Neural cell (in vitro differentiated cells): Measurements from ENCODE around the gene LIMK1. TPM values are rescaled to one million over a fixed set of nuclear protein-coding genes. Genes with fewer than 3 reads are reported as not detected.

Experiments used
- H2AFZ ChIP-seq: fragments of 200-600, 300-800 bp; sonication (generic), shearing (Covaris generic); 2 replicates; pipeline ENCODE4 v1.6.0; 2014; ENCODE audit warnings: low read depth, mild to moderate bottlenecking, antibody characterized with exemption, low read length, moderate library complexity
- H3F3A ChIP-seq: fragments of 200-600 bp; shearing (Covaris generic); 2 replicates; pipeline ENCODE4 v1.6.1; 2016; ENCODE audit warnings: mild to moderate bottlenecking, moderate library complexity, mixed read lengths, antibody characterized with exemption, low read length; ENCODE audit not compliant: insufficient read depth, poor library complexity, severe bottlenecking
- H3K27ac ChIP-seq: fragments of 200-600, 300-800 bp; sonication (generic), shearing (Covaris generic); 2 replicates; pipeline ENCODE4 v1.5.1; 2014; ENCODE audit warnings: mild to moderate bottlenecking, low read length, moderate library complexity
- H3K27me3 ChIP-seq: fragments of 300-800, 200-600 bp; sonication (generic), shearing (Covaris generic); 2 replicates; pipeline ENCODE4 v1.6.0; 2014; ENCODE audit warnings: mild to moderate bottlenecking, low read depth, low read length, moderate library complexity; ENCODE audit not compliant: insufficient read depth
- H3K36me3 ChIP-seq: fragments of 300-800, 200-600 bp; sonication (generic), shearing (Covaris generic); 2 replicates; pipeline ENCODE4 v1.5.1; 2014; ENCODE audit warnings: mild to moderate bottlenecking, antibody characterized with exemption, low read length, moderate library complexity; ENCODE audit not compliant: insufficient read depth
- H3K4me2 ChIP-seq: fragments of 300-800, 200-600 bp; sonication (generic), shearing (Covaris generic); 2 replicates; pipeline ENCODE4 v1.6.0; 2014; ENCODE audit warnings: mild to moderate bottlenecking, low read length
- H3K4me3 ChIP-seq: fragments of 300-800, 200-600 bp; sonication (generic), shearing (Covaris generic); 2 replicates; pipeline ENCODE4 v1.5.1; 2014; ENCODE audit warnings: mild to moderate bottlenecking, low read length, moderate library complexity
- H3K79me2 ChIP-seq: fragments of 200-600 bp; shearing (Covaris generic); replicated peaks from 2 replicates; pipeline ENCODE4 v1.6.0; 2014; ENCODE audit warnings: mild to moderate bottlenecking, low read length, moderate library complexity; ENCODE audit not compliant: insufficient read depth
- H3K9ac ChIP-seq: fragments of 300-800, 200-600 bp; sonication (generic), shearing (Covaris generic); 2 replicates; pipeline ENCODE4 v1.6.1; 2016; ENCODE audit warnings: mild to moderate bottlenecking, low read length, mixed read lengths
- H3K9me2 ChIP-seq: fragments of 200-600 bp; shearing (Covaris generic); 2 replicates; pipeline ENCODE4 v1.6.1; 2016; ENCODE audit warnings: mild to moderate bottlenecking, low read length, mixed read lengths; ENCODE audit not compliant: insufficient read depth
- H3K9me3 ChIP-seq: fragments of 200-600, 300-800 bp; sonication (generic), shearing (Covaris generic); 2 replicates; pipeline ENCODE4 v1.6.1; 2016; ENCODE audit warnings: mild to moderate bottlenecking, mixed run types, low read length, moderate library complexity, mixed read lengths
- H4K20me1 ChIP-seq: fragments of 200-600 bp; shearing (Covaris generic); 2 replicates; pipeline ENCODE4 v1.6.1; 2016; ENCODE audit warnings: mild to moderate bottlenecking, mixed run types; ENCODE audit not compliant: insufficient read depth
- EP300 ChIP-seq: fragments of 450-650 bp; conservative IDR thresholded peaks from 2 replicates; pipeline ENCODE4 v1.6.1; 2014; ENCODE audit warnings: antibody characterized with exemption, mild to moderate bottlenecking, moderate library complexity; ENCODE audit not compliant: poor library complexity, severe bottlenecking
- EZH2 ChIP-seq: fragments of 200-600, 300-800 bp; shearing (Covaris generic), sonication (generic); IDR thresholded peaks from 2 replicates; pipeline ENCODE4 v1.6.1; 2014; ENCODE audit warnings: antibody characterized with exemption, low read length, borderline replicate concordance, mild to moderate bottlenecking; ENCODE audit not compliant: insufficient read depth, poor library complexity, severe bottlenecking
- MXI1 ChIP-seq: fragments of 450-650 bp; conservative IDR thresholded peaks from 2 replicates; pipeline ENCODE4 v1.6.1; 2014; ENCODE audit warnings: antibody characterized with exemption, mild to moderate bottlenecking; ENCODE audit not compliant: poor library complexity, severe bottlenecking
- POLR2AphosphoS5 ChIP-seq: IDR thresholded peaks from 2 replicates; pipeline ENCODE4 v1.6.1; 2012
- RAD21 ChIP-seq: fragments of 450-650 bp; conservative IDR thresholded peaks from 2 replicates; pipeline ENCODE4 v1.6.1; 2014; ENCODE audit warnings: antibody characterized with exemption, mild to moderate bottlenecking, moderate library complexity
- SMC3 ChIP-seq: fragments of 450-650 bp; conservative IDR thresholded peaks from 2 replicates; pipeline ENCODE4 v1.6.1; 2014; ENCODE audit warnings: antibody characterized with exemption, mild to moderate bottlenecking, moderate library complexity; ENCODE audit not compliant: poor library complexity
- TAF1 ChIP-seq: IDR thresholded peaks from 2 replicates; pipeline ENCODE4 v1.6.1; 2012; ENCODE audit warnings: low read depth
- polyA plus RNA-seq: library from polyadenylated mRNA; depleted of rRNA; stranded (reverse); fragments of >200 nt; gene quantifications from 2 replicates; pipeline ENCODE4 v1.2.3, GENCODE V29; 2014
- TF ChIP-seq, protein P1 (sequence below): IDR thresholded peaks from 2 replicates; pipeline ENCODE4 v1.6.1; 2012; ENCODE audit warnings: borderline replicate concordance
- TF ChIP-seq, protein P2 (sequence below): fragments of 450-650 bp; IDR thresholded peaks from 2 replicates; pipeline ENCODE4 v1.5.1; 2014; ENCODE audit warnings: antibody characterized with exemption, mild to moderate bottlenecking, moderate library complexity; ENCODE audit not compliant: poor library complexity, severe bottlenecking

Gene LIMK1
- polyA plus RNA-seq, 1 donor from 2014 or later, result 21.1 TPM

DNA sequence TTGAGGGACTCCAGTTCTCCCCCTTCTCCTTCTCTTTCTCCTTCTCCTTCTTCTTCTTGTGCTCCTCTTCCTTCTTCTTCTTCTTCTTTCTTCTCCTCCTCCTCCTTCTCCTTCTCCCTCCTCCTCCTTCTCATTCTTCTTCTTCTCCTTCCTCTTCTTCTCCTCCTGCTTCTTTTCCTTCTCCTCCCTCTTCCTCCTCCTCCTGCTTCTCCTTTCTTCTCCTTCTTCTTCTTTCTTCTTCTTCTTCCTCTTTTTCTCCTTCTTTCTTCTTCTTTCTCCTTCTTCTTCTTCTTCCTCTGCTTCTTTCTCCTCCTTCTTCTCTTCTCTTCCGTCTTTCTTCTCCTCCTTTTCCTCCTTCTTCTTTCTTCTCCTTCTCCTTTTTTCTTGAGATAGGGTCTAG is 25.6 kb upstream of the LIMK1 start (continued):
- no peak for TF ChIP-seq TAF1
- TF ChIP-seq EZH2, result no peak
- no peak for TF ChIP-seq EP300

DNA sequence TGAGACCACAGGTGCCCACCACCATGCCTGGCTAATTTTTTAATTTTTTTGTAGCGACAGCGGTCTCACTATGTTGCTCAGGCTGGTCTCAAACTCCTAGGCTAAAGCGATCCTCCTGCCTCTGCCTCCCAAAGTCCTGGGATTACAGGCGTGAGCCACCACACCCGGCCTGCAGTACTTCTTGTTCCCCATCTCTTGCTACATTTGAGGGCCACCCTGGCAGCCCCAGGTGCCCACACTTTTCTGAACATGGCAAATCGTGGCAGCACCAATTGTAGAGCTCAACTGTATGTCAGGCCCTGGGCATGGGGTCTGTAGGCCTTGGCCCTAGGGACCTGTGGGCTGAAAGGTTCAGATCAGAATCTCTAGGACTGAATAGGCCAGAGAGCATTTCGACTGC is 25.1 kb upstream of the LIMK1 start:
- Histone ChIP-seq H3K9ac (no peak overlapping the region), H3K4me2 (no peak overlapping the region), H4K20me1 (no peaks in the 10 kb centered on the region), H2AFZ (no peak overlapping the region), H3K9me2 (no peaks in the 10 kb centered on the region), H3K9me3 (no peaks in the 10 kb centered on the region), H3K36me3 (no peaks in the 10 kb centered on the region), H3K27me3 (no peaks in the 10 kb centered on the region), H3K27ac (no peak overlapping the region), H3F3A (no peaks in the 10 kb centered on the region), H3K4me3 (no peak overlapping the region), H3K79me2 (no peaks in the 10 kb centered on the region)
- no peak for TF ChIP-seq EZH2
- no peak for TF ChIP-seq EP300
- TF ChIP-seq, protein P1, sequence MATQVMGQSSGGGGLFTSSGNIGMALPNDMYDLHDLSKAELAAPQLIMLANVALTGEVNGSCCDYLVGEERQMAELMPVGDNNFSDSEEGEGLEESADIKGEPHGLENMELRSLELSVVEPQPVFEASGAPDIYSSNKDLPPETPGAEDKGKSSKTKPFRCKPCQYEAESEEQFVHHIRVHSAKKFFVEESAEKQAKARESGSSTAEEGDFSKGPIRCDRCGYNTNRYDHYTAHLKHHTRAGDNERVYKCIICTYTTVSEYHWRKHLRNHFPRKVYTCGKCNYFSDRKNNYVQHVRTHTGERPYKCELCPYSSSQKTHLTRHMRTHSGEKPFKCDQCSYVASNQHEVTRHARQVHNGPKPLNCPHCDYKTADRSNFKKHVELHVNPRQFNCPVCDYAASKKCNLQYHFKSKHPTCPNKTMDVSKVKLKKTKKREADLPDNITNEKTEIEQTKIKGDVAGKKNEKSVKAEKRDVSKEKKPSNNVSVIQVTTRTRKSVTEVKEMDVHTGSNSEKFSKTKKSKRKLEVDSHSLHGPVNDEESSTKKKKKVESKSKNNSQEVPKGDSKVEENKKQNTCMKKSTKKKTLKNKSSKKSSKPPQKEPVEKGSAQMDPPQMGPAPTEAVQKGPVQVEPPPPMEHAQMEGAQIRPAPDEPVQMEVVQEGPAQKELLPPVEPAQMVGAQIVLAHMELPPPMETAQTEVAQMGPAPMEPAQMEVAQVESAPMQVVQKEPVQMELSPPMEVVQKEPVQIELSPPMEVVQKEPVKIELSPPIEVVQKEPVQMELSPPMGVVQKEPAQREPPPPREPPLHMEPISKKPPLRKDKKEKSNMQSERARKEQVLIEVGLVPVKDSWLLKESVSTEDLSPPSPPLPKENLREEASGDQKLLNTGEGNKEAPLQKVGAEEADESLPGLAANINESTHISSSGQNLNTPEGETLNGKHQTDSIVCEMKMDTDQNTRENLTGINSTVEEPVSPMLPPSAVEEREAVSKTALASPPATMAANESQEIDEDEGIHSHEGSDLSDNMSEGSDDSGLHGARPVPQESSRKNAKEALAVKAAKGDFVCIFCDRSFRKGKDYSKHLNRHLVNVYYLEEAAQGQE, result no peak
- TF ChIP-seq, protein P2, sequence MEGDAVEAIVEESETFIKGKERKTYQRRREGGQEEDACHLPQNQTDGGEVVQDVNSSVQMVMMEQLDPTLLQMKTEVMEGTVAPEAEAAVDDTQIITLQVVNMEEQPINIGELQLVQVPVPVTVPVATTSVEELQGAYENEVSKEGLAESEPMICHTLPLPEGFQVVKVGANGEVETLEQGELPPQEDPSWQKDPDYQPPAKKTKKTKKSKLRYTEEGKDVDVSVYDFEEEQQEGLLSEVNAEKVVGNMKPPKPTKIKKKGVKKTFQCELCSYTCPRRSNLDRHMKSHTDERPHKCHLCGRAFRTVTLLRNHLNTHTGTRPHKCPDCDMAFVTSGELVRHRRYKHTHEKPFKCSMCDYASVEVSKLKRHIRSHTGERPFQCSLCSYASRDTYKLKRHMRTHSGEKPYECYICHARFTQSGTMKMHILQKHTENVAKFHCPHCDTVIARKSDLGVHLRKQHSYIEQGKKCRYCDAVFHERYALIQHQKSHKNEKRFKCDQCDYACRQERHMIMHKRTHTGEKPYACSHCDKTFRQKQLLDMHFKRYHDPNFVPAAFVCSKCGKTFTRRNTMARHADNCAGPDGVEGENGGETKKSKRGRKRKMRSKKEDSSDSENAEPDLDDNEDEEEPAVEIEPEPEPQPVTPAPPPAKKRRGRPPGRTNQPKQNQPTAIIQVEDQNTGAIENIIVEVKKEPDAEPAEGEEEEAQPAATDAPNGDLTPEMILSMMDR, result no peak
- no peak for TF ChIP-seq POLR2AphosphoS5
- no peak for TF ChIP-seq MXI1
- TF ChIP-seq SMC3, result no peak

DNA sequence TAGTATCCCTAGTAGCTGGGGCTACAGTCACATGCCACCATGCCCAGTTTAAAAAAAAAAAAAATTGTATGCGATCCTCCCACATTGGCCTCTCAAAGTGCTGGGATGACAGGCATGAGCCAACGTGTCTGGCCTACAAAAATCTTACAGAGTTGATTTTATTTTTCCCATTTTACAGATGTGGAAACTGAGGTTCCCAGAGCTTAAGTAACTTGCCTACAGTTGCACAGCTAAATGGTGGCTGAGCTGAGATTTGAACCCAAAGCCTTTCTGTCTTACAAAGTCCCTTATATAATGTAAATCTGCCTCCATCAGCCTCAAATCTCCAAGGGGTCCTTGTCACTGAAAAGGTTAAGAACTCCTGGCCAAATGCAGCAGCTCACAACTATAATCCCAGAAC is 24.6 kb upstream of the LIMK1 start:
- TF ChIP-seq SMC3 (no peak), TAF1 (no peak), MXI1 (no peak), EP300 (no peak), POLR2AphosphoS5 (no peak), RAD21 (no peak), EZH2 (no peak)
- TF ChIP-seq, protein P2, result no peak
- TF ChIP-seq, protein P1, result no peak
- Histone ChIP-seq H3F3A (no peaks in the 10 kb centered on the region), H3K27me3 (no peaks in the 10 kb centered on the region)

More for the DNA sequence above, 24.6 kb upstream of the LIMK1 start:
- Histone ChIP-seq H3K9me3 (no peaks in the 10 kb centered on the region), H2AFZ (no peak overlapping the region), H3K9me2 (no peaks in the 10 kb centered on the region), H3K27ac (no peak overlapping the region), H3K4me3 (no peak overlapping the region), H3K4me2 (no peak overlapping the region), H3K79me2 (no peaks in the 10 kb centered on the region), H3K9ac (no peak overlapping the region), H3K36me3 (no peaks in the 10 kb centered on the region), H4K20me1 (no peaks in the 10 kb centered on the region)
